ENCODE measurements around the gene DLG2. TPM values are rescaled to one million over a fixed set of nuclear protein-coding genes. Genes with fewer than 3 reads are reported as not detected.

Gene DLG2
- total and polyA plus RNA-seq, 2 of the 4 experiments (the other 2 are of a cell fraction) = 0.31 to 0.36 TPM

DNA sequence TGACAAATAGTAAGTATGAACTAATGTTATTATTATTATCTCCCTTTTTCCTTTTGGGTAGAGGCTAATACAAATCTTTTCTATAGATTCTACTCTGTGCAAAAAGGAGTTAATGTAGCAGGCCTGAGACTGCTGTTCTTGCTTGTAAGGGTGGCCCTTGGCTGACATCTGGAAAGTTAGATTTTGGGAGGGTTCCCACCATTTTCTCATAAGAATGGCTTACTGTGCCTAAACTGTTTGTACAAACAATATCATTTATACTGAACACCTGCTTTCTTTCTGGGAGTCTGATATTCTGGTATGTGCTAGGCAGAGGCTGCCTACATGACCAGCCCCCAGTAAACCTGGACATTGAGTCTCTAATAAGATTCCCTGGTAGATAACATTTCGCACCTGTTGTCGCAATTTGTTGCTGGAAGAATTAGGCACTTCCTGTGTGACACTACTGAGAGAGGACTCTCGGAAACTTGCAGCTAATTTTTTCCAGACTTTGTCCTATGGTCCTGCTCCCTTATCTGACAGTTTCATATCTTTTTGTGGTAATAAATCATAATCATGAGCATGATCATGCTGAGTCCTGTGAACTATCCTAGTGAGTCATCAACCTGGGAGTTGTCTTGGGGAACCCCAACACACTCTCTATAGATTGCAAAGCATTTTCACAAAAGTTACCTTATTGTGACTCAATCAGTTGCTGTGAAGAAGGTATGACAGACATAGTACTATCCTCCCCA, 2083.3 kb downstream of the DLG2 start:
- no TSS peak for BruUV-seq (replicated peaks)
- TF ChIP-seq FOS (IDR thresholded peaks at IDR 0.05; ENCODE audit: low read depth, low read length) = no peak
- no peak for TF ChIP-seq MXI1 (IDR thresholded peaks at IDR 0.05; ENCODE audit: borderline replicate concordance, low read depth, low read length)
- TF ChIP-seq, protein P1, sequence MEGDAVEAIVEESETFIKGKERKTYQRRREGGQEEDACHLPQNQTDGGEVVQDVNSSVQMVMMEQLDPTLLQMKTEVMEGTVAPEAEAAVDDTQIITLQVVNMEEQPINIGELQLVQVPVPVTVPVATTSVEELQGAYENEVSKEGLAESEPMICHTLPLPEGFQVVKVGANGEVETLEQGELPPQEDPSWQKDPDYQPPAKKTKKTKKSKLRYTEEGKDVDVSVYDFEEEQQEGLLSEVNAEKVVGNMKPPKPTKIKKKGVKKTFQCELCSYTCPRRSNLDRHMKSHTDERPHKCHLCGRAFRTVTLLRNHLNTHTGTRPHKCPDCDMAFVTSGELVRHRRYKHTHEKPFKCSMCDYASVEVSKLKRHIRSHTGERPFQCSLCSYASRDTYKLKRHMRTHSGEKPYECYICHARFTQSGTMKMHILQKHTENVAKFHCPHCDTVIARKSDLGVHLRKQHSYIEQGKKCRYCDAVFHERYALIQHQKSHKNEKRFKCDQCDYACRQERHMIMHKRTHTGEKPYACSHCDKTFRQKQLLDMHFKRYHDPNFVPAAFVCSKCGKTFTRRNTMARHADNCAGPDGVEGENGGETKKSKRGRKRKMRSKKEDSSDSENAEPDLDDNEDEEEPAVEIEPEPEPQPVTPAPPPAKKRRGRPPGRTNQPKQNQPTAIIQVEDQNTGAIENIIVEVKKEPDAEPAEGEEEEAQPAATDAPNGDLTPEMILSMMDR (conservative IDR thresholded peaks at IDR 0.05; ENCODE audit: low read depth, low read length) = no peak
- TF ChIP-seq CHD1 (IDR thresholded peaks at IDR 0.05; ENCODE audit: low read depth, low read length) = no peak
- no peak for TF ChIP-seq RAD21 (IDR thresholded peaks at IDR 0.05; ENCODE audit: low read length)
- no peak for TF ChIP-seq NFE2L2 (IDR thresholded peaks at IDR 0.05; ENCODE audit: low read depth, low read length)
- no peak for TF ChIP-seq POLR2A (IDR thresholded peaks at IDR 0.05; ENCODE audit: low read depth, low read length)
- TF ChIP-seq, protein P2, sequence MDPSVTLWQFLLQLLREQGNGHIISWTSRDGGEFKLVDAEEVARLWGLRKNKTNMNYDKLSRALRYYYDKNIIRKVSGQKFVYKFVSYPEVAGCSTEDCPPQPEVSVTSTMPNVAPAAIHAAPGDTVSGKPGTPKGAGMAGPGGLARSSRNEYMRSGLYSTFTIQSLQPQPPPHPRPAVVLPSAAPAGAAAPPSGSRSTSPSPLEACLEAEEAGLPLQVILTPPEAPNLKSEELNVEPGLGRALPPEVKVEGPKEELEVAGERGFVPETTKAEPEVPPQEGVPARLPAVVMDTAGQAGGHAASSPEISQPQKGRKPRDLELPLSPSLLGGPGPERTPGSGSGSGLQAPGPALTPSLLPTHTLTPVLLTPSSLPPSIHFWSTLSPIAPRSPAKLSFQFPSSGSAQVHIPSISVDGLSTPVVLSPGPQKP (IDR thresholded peaks at IDR 0.05; ENCODE audit: borderline replicate concordance, low read depth, low read length) = no peak
- no peak for TF ChIP-seq MAFK (IDR thresholded peaks at IDR 0.05; ENCODE audit: low read depth, low read length)
- TF ChIP-seq SMC3 (IDR thresholded peaks at IDR 0.05; ENCODE audit: low read depth, low read length) = no peak
- TF ChIP-seq RFX5 (IDR thresholded peaks at IDR 0.05; ENCODE audit: low read depth, low read length) = no peak
- H2BK5ac ChIP-seq (ENCODE audit: low read depth, low read length, poor library complexity, severe bottlenecking) = no peak overlapping the region
- H3K4ac ChIP-seq (ENCODE audit: low read depth, low read length) = no peak overlapping the region
- H2BK20ac ChIP-seq (ENCODE audit: low read depth, low read length) = no peak overlapping the region
- CTCF ChIA-PET = interaction anchor here (0.5 to 0.7 kb wide), 2 partner anchors 7 to 677 kb away, joined by 3 to 4 read pairs; no protein-coding TSS in a partner anchor
- no peaks in the 10 kb centered on the region for H3K79me1 ChIP-seq (ENCODE audit: low read depth in 1 of 2, low read length in 2 of 2)
- no peak overlapping the region for H3K23ac ChIP-seq (ENCODE audit: low read depth, low read length)
- H3K18ac ChIP-seq (ENCODE audit: low read depth, low read length) = no peak overlapping the region
- dilution Hi-C loops (cut with HindIII; ENCODE audit: low sequenced_read_pairs, unreplicated experiment) (no loop called here), intact Hi-C loops (cut with micrococcal nuclease) (no loop called here), in situ Hi-C loops (cut with MboI; ENCODE audit: low sequenced_read_pairs) (no loop called here)
- no peaks in the 10 kb centered on the region for H3K9me3 ChIP-seq (ENCODE audit: control insufficient read depth, insufficient read depth, low read length)
- H4K20me1 ChIP-seq (ENCODE audit: insufficient read depth, low read length) = no peaks in the 10 kb centered on the region
- no peaks in the 10 kb centered on the region for H3K36me3 ChIP-seq (ENCODE audit: control insufficient read depth, insufficient read depth, low read length)
- no peak overlapping the region for H4K91ac ChIP-seq (ENCODE audit: insufficient read depth, low read depth, low read length)
- no peak overlapping the region for H3K56ac ChIP-seq (ENCODE audit: extremely low read depth, insufficient read depth, low read length)
- H3K9ac ChIP-seq (ENCODE audit: low read depth, low read length) = no peak overlapping the region
- no peak overlapping the region for H2AFZ ChIP-seq (replicated peaks; ENCODE audit: low read length, poor library complexity)
- DNase-seq (no peak), ATAC-seq (ENCODE audit: low read depth) (no peak)
- no peak overlapping the region for H2BK120ac ChIP-seq (ENCODE audit: low read depth, low read length)
- no peak overlapping the region for H2AK9ac ChIP-seq (replicated peaks; ENCODE audit: low read depth, low read length, poor library complexity)
- no peak overlapping the region for H3K4me3 ChIP-seq (ENCODE audit: insufficient read depth, low read depth, low read length)
- no peaks in the 10 kb centered on the region for H3K27me3 ChIP-seq (ENCODE audit: control insufficient read depth, insufficient read depth, low read length)
- H2AK5ac ChIP-seq (ENCODE audit: low read depth, low read length) = no peak overlapping the region
- whole genome bisulfite sequencing, 2 experiments (ENCODE audit: extremely low coverage in 2 of 2, insufficient read length in 1 of 2) = 72% methylated on average over 2 of the region's 3 CpGs; no CpG with 5 or more reads in 1 of the 2 experiments
- no peak overlapping the region for H3K27ac ChIP-seq (ENCODE audit: insufficient read depth, low read length)
- H3K4me1 ChIP-seq (ENCODE audit: control insufficient read depth, insufficient read depth, low read length) = peaks cover 3% of the 10 kb centered on the region
- H3K14ac ChIP-seq (replicated peaks; ENCODE audit: low read depth, low read length) = no peak overlapping the region
- POLR2A ChIA-PET (ENCODE audit: unreplicated experiment) = no interaction called here
- no peak overlapping the region for H2BK15ac ChIP-seq (ENCODE audit: low read depth, low read length)
- H4K5ac ChIP-seq (ENCODE audit: low read depth, low read length) = no peak overlapping the region
- no peak overlapping the region for H4K8ac ChIP-seq (ENCODE audit: low read depth in 2 of 2, low read length in 2 of 2)
- peaks cover 3% of the 10 kb centered on the region; the same call in 1 of the 2 replicates for H3K9me1 ChIP-seq (ENCODE audit: insufficient read depth, low read length)
- no peak overlapping the region for H3K4me2 ChIP-seq (ENCODE audit: low read depth, low read length)

Data from IMR-90 (cell line).